GM23338 (cell line): Measurements from ENCODE around the gene FER. TPM values are rescaled to one million over a fixed set of nuclear protein-coding genes. Genes with fewer than 3 reads are reported as not detected.

Source experiments
- ATAC-seq: fragments of 200-7000 bp; cut with Tn5 transposase; 3 replicates; pipeline ENCODE4 v1.9.1; 2020
- DNase-seq: peaks from one replicate; pipeline ENCODE4 v3.0.0-alpha.2; 2015; ENCODE audit warnings: low spot score
- H2AFZ ChIP-seq: fragments of 200-600 bp; sonication (generic); 2 replicates; pipeline ENCODE4 v1.8.0; 2016; ENCODE audit warnings: antibody characterized with exemption, mild to moderate bottlenecking, moderate library complexity
- H3F3A ChIP-seq: fragments of 200-600 bp; sonication (generic); replicated peaks from 2 replicates; pipeline ENCODE4 v1.8.0; 2017; ENCODE audit warnings: antibody characterized with exemption, mixed run types, low read depth
- H3K27ac ChIP-seq: fragments of 200-600 bp; sonication (generic); 2 replicates; pipeline ENCODE4 v1.6.1; 2016; ENCODE audit warnings: low read depth
- H3K27me3 ChIP-seq: fragments of 200-600 bp; sonication (generic); 2 replicates; pipeline ENCODE4 v1.8.0; 2016; ENCODE audit warnings: mild to moderate bottlenecking, mixed run types, moderate library complexity; ENCODE audit not compliant: insufficient read depth
- H3K36me3 ChIP-seq: fragments of 200-600 bp; sonication (generic); 2 replicates; pipeline ENCODE4 v1.8.0; 2016; ENCODE audit warnings: mild to moderate bottlenecking; ENCODE audit not compliant: insufficient read depth
- H3K4me1 ChIP-seq: fragments of 200-600 bp; sonication (generic); 2 replicates; pipeline ENCODE4 v1.8.0; 2016; ENCODE audit warnings: mild to moderate bottlenecking, moderate library complexity; ENCODE audit not compliant: insufficient read depth
- H3K4me2 ChIP-seq: fragments of 200-600 bp; sonication (generic); 2 replicates; pipeline ENCODE4 v1.7.1; 2017; ENCODE audit warnings: mixed run types
- H3K4me3 ChIP-seq: fragments of 200-600 bp; sonication (generic); 2 replicates; pipeline ENCODE4 v1.6.1; 2016; ENCODE audit warnings: mixed run types
- H3K79me2 ChIP-seq: fragments of 200-600 bp; sonication (generic); replicated peaks from 2 replicates; pipeline ENCODE4 v1.8.0; 2017; ENCODE audit warnings: mild to moderate bottlenecking; ENCODE audit not compliant: insufficient read depth
- H3K9me2 ChIP-seq: fragments of 200-600 bp; sonication (generic); 2 replicates; pipeline ENCODE4 v1.8.0; 2017; ENCODE audit not compliant: insufficient read depth
- H4K20me1 ChIP-seq: fragments of 200-600 bp; sonication (generic); replicated peaks from 2 replicates; pipeline ENCODE4 v1.8.0; 2017; ENCODE audit warnings: mild to moderate bottlenecking; ENCODE audit not compliant: insufficient read depth
- H3K27ac Mint-ChIP-seq: 2 replicates; pipeline ENCODE4 v1.8.0; 2020; ENCODE audit warnings: inconsistent platforms, mild to moderate bottlenecking, moderate library complexity, mixed read lengths
- H3K27me3 Mint-ChIP-seq: 3 replicates; pipeline ENCODE4 v1.8.0; 2022; ENCODE audit warnings: low read depth, mild to moderate bottlenecking, moderate library complexity, mixed read lengths, inconsistent platforms; ENCODE audit not compliant: insufficient read depth, poor library complexity
- H3K36me3 Mint-ChIP-seq: 3 replicates; pipeline ENCODE4 v1.8.0; 2021; ENCODE audit warnings: low read depth, mild to moderate bottlenecking, inconsistent platforms, moderate library complexity, mixed read lengths
- H3K4me1 Mint-ChIP-seq: 3 replicates; pipeline ENCODE4 v1.8.0; 2020; ENCODE audit warnings: mild to moderate bottlenecking, inconsistent platforms, mixed read lengths
- H3K4me3 Mint-ChIP-seq: 3 replicates; pipeline ENCODE4 v1.8.0; 2021; ENCODE audit warnings: moderate library complexity, mild to moderate bottlenecking, inconsistent platforms, mixed read lengths
- H3K9me3 Mint-ChIP-seq: 3 replicates; pipeline ENCODE4 v1.8.0; 2020; ENCODE audit warnings: moderate library complexity, mild to moderate bottlenecking, inconsistent platforms, mixed read lengths
- CREB1 ChIP-seq: fragments of 250-450 bp; sonication (Bioruptor Pico); IDR thresholded peaks from 2 replicates; pipeline ENCODE4 v1.5.0; 2020; ENCODE audit warnings: low read depth, mild to moderate bottlenecking, moderate library complexity
- EZH2 ChIP-seq: fragments of 200-600 bp; sonication (generic); IDR thresholded peaks from one replicate; pipeline ENCODE4 v1.8.0; 2017; ENCODE audit warnings: antibody characterized with exemption, mild to moderate bottlenecking, low read depth; ENCODE audit not compliant: unreplicated experiment
- EZH2phosphoT487 ChIP-seq: fragments of 200-600 bp; sonication (generic); IDR thresholded peaks from one replicate; pipeline ENCODE4 v1.8.1; 2018; ENCODE audit warnings: antibody characterized with exemption; ENCODE audit not compliant: unreplicated experiment
- JUNB ChIP-seq: IDR thresholded peaks from one replicate; pipeline ENCODE4 v1.6.1; 2016; ENCODE audit warnings: antibody characterized with exemption; ENCODE audit not compliant: unreplicated experiment
- NANOG ChIP-seq: IDR thresholded peaks from 2 replicates; pipeline ENCODE4 v1.6.1; 2016; ENCODE audit warnings: antibody characterized with exemption, borderline replicate concordance
- POLR2AphosphoS5 ChIP-seq: IDR thresholded peaks from 2 replicates; pipeline ENCODE4 v1.6.1; 2016; ENCODE audit warnings: antibody characterized with exemption, low read depth
- STAT1 ChIP-seq: IDR thresholded peaks from one replicate; pipeline ENCODE4 v1.6.1; 2016; ENCODE audit warnings: antibody characterized with exemption; ENCODE audit not compliant: unreplicated experiment
- ZNF114 ChIP-seq: fragments of 250-450 bp; sonication (Bioruptor Pico); IDR thresholded peaks from 2 replicates; pipeline ENCODE4 v1.5.0; 2020; ENCODE audit warnings: mild to moderate bottlenecking, moderate library complexity
- ZNF331 ChIP-seq: fragments of 250-450 bp; sonication (Bioruptor Pico); IDR thresholded peaks from 2 replicates; pipeline ENCODE4 v1.5.0; 2020; ENCODE audit warnings: low read depth, mild to moderate bottlenecking, moderate library complexity
- polyA plus RNA-seq: library from polyadenylated mRNA; unstranded; fragments of >200 nt; fragmentation: Nextera tagmentation; extraction: Ambion mirVana; gene quantifications from 2 replicates; pipeline ENCODE4 v1.2.1, GENCODE V29; 2016
- total RNA-seq: library from RNA; depleted of rRNA; stranded (reverse); fragments of >200 nt; shearing (Covaris generic); gene quantifications from 2 replicates; pipeline ENCODE4 v1.2.3, GENCODE V29; 2014
- TF ChIP-seq, protein P1 (sequence below): IDR thresholded peaks from 2 replicates; pipeline ENCODE4 v1.6.1; 2016; ENCODE audit warnings: antibody characterized with exemption
- TF ChIP-seq, protein P2 (sequence below): IDR thresholded peaks from one replicate; pipeline ENCODE4 v1.6.1; 2018; ENCODE audit warnings: antibody characterized with exemption; ENCODE audit not compliant: unreplicated experiment
- TF ChIP-seq, protein P3 (sequence below), 2 experiments: fragments of 200-600 bp in 1 of 2; sonication (generic) in 1 of 2; conservative IDR thresholded peaks; 2 replicates each; pipeline versions ENCODE4 v1.5.1 to v1.6.1; 2016 to 2017; ENCODE audit warnings: antibody characterized with exemption in 2 of 2, low read depth in 2 of 2, mild to moderate bottlenecking in 2 of 2, moderate library complexity in 1 of 2
- TF ChIP-seq, protein P4 (sequence below): fragments of 250-450 bp; sonication (Bioruptor Pico); IDR thresholded peaks from 2 replicates; pipeline ENCODE4 v1.5.0; 2020; ENCODE audit warnings: mild to moderate bottlenecking, moderate library complexity

FER gene
- total and polyA plus RNA-seq, 2 experiments from 2014 or later: 17.4 to 34.8 TPM

DNA sequence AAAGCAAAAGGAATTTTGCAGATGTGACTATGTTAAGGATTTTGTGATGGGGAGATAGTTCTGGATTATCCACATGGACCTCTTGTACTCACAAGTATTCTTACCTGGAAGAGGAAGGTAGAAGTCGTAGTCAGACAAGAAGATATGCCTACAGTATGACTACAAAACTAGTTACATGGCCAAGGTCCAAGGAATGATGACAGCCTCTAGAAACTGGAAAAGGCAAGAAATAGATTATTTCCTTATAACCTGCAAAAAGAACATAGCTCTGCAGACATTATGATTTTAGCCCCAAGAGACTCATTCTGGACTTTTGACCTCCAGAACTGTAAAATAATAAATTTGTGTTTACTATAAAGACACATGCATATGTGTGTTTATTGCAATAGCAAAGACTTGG is 226.9 kb downstream of the FER start:
- Mint-ChIP-seq H3K36me3 (no peaks in the 10 kb centered on the region), H3K9me3 (no peaks in the 10 kb centered on the region), H3K27ac (no peak overlapping the region), H3K4me3 (no peak overlapping the region), H3K27me3 (peaks cover 1% of the 10 kb centered on the region), H3K4me1 (no peaks in the 10 kb centered on the region)
- ATAC-seq (no peak), DNase-seq (no peak)
- TF ChIP-seq ZNF114 (CRISPR knock-in tag) (no peak), EZH2 (no peak), EZH2phosphoT487 (no peak), STAT1 (no peak), POLR2AphosphoS5 (no peak), ZNF331 (CRISPR knock-in tag) (no peak), CREB1 (no peak), NANOG (no peak), JUNB (no peak)
- TF ChIP-seq, protein P1, sequence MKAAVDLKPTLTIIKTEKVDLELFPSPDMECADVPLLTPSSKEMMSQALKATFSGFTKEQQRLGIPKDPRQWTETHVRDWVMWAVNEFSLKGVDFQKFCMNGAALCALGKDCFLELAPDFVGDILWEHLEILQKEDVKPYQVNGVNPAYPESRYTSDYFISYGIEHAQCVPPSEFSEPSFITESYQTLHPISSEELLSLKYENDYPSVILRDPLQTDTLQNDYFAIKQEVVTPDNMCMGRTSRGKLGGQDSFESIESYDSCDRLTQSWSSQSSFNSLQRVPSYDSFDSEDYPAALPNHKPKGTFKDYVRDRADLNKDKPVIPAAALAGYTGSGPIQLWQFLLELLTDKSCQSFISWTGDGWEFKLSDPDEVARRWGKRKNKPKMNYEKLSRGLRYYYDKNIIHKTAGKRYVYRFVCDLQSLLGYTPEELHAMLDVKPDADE: no peak
- TF ChIP-seq, protein P2, sequence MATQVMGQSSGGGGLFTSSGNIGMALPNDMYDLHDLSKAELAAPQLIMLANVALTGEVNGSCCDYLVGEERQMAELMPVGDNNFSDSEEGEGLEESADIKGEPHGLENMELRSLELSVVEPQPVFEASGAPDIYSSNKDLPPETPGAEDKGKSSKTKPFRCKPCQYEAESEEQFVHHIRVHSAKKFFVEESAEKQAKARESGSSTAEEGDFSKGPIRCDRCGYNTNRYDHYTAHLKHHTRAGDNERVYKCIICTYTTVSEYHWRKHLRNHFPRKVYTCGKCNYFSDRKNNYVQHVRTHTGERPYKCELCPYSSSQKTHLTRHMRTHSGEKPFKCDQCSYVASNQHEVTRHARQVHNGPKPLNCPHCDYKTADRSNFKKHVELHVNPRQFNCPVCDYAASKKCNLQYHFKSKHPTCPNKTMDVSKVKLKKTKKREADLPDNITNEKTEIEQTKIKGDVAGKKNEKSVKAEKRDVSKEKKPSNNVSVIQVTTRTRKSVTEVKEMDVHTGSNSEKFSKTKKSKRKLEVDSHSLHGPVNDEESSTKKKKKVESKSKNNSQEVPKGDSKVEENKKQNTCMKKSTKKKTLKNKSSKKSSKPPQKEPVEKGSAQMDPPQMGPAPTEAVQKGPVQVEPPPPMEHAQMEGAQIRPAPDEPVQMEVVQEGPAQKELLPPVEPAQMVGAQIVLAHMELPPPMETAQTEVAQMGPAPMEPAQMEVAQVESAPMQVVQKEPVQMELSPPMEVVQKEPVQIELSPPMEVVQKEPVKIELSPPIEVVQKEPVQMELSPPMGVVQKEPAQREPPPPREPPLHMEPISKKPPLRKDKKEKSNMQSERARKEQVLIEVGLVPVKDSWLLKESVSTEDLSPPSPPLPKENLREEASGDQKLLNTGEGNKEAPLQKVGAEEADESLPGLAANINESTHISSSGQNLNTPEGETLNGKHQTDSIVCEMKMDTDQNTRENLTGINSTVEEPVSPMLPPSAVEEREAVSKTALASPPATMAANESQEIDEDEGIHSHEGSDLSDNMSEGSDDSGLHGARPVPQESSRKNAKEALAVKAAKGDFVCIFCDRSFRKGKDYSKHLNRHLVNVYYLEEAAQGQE: no peak
- TF ChIP-seq, protein P3, sequence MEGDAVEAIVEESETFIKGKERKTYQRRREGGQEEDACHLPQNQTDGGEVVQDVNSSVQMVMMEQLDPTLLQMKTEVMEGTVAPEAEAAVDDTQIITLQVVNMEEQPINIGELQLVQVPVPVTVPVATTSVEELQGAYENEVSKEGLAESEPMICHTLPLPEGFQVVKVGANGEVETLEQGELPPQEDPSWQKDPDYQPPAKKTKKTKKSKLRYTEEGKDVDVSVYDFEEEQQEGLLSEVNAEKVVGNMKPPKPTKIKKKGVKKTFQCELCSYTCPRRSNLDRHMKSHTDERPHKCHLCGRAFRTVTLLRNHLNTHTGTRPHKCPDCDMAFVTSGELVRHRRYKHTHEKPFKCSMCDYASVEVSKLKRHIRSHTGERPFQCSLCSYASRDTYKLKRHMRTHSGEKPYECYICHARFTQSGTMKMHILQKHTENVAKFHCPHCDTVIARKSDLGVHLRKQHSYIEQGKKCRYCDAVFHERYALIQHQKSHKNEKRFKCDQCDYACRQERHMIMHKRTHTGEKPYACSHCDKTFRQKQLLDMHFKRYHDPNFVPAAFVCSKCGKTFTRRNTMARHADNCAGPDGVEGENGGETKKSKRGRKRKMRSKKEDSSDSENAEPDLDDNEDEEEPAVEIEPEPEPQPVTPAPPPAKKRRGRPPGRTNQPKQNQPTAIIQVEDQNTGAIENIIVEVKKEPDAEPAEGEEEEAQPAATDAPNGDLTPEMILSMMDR (conservative IDR thresholded peaks at IDR 0.05; ENCODE audit: low read depth in 2 of 2): no peak
- TF ChIP-seq, protein P4, sequence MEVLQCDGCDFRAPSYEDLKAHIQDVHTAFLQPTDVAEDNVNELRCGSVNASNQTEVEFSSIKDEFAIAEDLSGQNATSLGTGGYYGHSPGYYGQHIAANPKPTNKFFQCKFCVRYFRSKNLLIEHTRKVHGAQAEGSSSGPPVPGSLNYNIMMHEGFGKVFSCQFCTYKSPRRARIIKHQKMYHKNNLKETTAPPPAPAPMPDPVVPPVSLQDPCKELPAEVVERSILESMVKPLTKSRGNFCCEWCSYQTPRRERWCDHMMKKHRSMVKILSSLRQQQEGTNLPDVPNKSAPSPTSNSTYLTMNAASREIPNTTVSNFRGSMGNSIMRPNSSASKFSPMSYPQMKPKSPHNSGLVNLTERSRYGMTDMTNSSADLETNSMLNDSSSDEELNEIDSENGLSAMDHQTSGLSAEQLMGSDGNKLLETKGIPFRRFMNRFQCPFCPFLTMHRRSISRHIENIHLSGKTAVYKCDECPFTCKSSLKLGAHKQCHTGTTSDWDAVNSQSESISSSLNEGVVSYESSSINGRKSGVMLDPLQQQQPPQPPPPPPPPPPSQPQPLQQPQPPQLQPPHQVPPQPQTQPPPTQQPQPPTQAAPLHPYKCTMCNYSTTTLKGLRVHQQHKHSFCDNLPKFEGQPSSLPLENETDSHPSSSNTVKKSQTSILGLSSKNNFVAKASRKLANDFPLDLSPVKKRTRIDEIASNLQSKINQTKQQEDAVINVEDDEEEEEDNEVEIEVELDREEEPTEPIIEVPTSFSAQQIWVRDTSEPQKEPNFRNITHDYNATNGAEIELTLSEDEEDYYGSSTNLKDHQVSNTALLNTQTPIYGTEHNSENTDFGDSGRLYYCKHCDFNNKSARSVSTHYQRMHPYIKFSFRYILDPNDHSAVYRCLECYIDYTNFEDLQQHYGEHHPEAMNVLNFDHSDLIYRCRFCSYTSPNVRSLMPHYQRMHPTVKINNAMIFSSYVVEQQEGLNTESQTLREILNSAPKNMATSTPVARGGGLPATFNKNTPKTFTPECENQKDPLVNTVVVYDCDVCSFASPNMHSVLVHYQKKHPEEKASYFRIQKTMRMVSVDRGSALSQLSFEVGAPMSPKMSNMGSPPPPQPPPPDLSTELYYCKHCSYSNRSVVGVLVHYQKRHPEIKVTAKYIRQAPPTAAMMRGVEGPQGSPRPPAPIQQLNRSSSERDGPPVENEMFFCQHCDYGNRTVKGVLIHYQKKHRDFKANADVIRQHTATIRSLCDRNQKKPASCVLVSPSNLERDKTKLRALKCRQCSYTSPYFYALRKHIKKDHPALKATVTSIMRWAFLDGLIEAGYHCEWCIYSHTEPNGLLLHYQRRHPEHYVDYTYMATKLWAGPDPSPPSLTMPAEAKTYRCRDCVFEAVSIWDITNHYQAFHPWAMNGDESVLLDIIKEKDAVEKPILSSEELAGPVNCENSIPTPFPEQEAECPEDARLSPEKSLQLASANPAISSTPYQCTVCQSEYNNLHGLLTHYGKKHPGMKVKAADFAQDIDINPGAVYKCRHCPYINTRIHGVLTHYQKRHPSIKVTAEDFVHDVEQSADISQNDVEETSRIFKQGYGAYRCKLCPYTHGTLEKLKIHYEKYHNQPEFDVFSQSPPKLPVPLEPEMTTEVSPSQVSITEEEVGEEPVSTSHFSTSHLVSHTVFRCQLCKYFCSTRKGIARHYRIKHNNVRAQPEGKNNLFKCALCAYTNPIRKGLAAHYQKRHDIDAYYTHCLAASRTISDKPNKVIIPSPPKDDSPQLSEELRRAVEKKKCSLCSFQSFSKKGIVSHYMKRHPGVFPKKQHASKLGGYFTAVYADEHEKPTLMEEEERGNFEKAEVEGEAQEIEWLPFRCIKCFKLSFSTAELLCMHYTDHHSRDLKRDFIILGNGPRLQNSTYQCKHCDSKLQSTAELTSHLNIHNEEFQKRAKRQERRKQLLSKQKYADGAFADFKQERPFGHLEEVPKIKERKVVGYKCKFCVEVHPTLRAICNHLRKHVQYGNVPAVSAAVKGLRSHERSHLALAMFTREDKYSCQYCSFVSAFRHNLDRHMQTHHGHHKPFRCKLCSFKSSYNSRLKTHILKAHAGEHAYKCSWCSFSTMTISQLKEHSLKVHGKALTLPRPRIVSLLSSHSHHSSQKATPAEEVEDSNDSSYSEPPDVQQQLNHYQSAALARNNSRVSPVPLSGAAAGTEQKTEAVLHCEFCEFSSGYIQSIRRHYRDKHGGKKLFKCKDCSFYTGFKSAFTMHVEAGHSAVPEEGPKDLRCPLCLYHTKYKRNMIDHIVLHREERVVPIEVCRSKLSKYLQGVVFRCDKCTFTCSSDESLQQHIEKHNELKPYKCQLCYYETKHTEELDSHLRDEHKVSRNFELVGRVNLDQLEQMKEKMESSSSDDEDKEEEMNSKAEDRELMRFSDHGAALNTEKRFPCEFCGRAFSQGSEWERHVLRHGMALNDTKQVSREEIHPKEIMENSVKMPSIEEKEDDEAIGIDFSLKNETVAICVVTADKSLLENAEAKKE (CRISPR knock-in tag): no peak
- Histone ChIP-seq H3K4me3 (no peak overlapping the region), H2AFZ (no peak overlapping the region), H3K4me1 (no peaks in the 10 kb centered on the region), H3F3A (no peaks in the 10 kb centered on the region), H3K27ac (no peak overlapping the region), H3K9me2 (no peaks in the 10 kb centered on the region), H3K4me2 (no peak overlapping the region), H3K27me3 (no peaks in the 10 kb centered on the region), H3K36me3 (no peaks in the 10 kb centered on the region), H4K20me1 (no peaks in the 10 kb centered on the region), H3K79me2 (no peaks in the 10 kb centered on the region)
